ENCODE data around the gene AOPEP.

Gene AOPEP

GRCh38 chr9:94908011-94908563 lies 181.6 kb downstream of the AOPEP start:
- TF ChIP-seq ZFX (IDR thresholded peaks at IDR 0.05) = no peak
- TF ChIP-seq CTCF (conservative IDR thresholded peaks at IDR 0.05) = no peak
- no peak overlapping the region for H3K27ac ChIP-seq

DNA sequence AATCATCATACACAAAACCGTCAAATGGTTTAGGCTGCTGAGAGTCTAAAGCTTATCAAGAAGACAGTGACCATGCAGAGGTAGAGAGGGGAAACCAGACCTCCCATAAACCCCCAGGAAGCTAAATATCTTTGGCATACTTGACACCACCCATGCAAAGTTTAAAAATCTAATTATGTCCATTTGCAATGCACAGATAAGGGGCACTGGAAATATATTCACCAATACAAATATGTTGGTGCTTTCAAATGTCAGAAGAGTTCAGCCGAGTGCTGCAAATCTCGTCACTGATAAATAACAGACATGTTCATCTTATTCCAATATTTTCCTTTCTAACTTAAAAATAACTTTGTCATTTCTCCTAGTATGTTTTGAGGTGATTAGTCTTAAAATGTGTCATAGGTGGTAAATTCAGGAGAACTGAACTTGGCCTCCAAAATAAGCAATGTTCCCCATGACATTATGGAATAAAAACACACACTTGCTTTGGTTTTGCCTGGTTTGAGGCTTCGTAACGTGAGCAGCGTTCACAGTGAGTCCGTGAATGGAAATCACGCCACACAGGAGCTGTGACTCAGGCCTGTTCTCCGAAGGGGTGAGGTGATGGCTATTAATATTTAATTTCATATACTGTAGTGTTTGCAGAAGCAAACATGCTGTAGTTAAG lies 182.2 kb downstream of the AOPEP start:
- TF ChIP-seq CTCF (conservative IDR thresholded peaks at IDR 0.05) (no peak), ZFX (IDR thresholded peaks at IDR 0.05) (no peak)
- no peak overlapping the region for H3K27ac ChIP-seq

DNA sequence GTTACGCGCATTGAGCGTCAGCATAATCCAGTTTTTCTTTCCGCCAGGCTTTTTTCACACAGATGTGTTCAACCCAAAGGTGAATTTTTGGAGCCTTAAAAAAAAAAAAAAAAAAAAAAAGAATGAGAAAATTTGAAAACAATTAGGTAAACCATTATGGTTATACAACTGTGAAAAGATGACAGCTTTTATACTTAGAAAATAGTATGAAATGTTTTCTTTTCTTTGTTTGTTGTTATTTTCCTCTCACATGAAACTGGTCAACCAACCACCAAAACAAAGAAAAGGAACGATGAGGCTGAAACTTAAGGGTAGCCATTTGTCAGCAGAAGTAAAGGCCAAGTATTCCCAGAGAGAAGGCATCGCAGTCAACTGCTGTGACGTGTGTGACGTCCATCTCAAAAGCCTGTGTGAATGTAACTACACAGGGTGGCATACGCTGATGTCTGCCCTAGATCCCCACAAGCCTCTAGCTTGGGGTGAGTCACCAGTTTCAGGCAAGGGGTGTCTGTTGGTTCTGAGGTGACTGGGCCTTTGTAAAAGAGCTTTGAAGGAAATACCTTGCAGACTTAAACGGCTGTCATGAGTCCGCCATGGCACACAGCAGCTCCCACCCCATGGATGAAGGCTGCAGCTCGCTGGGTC lies 182.9 kb downstream of the AOPEP start:
- H3K27ac ChIP-seq = no peak overlapping the region
- TF ChIP-seq CTCF (conservative IDR thresholded peaks at IDR 0.05) = no peak
- TF ChIP-seq ZFX (IDR thresholded peaks at IDR 0.05) = no peak

- H3K27ac ChIP-seq = no peak overlapping the region
- TF ChIP-seq ZFX (IDR thresholded peaks at IDR 0.05) (no peak), CTCF (conservative IDR thresholded peaks at IDR 0.05) (no peak)
Observed at GRCh38 chr9:94909965-94910730, 183.6 kb downstream of the AOPEP start.

- TF ChIP-seq ZFX (IDR thresholded peaks at IDR 0.05) (no peak), CTCF (conservative IDR thresholded peaks at IDR 0.05) (no peak)
- H3K27ac ChIP-seq = no peak overlapping the region
Observed at GRCh38 chr9:94911211-94911610, 184.7 kb downstream of the AOPEP start.

- H3K27ac ChIP-seq = peak overlapping the region; percentile 19; the same call in 1 of the 2 replicates
- TF ChIP-seq ZFX (IDR thresholded peaks at IDR 0.05) (no peak), CTCF (conservative IDR thresholded peaks at IDR 0.05) (no peak)
Observed at GRCh38 chr9:94911986-94912635, 185.6 kb downstream of the AOPEP start.
